ENCODE results near the gene NCAM2.

- TF ChIP-seq, protein P1, sequence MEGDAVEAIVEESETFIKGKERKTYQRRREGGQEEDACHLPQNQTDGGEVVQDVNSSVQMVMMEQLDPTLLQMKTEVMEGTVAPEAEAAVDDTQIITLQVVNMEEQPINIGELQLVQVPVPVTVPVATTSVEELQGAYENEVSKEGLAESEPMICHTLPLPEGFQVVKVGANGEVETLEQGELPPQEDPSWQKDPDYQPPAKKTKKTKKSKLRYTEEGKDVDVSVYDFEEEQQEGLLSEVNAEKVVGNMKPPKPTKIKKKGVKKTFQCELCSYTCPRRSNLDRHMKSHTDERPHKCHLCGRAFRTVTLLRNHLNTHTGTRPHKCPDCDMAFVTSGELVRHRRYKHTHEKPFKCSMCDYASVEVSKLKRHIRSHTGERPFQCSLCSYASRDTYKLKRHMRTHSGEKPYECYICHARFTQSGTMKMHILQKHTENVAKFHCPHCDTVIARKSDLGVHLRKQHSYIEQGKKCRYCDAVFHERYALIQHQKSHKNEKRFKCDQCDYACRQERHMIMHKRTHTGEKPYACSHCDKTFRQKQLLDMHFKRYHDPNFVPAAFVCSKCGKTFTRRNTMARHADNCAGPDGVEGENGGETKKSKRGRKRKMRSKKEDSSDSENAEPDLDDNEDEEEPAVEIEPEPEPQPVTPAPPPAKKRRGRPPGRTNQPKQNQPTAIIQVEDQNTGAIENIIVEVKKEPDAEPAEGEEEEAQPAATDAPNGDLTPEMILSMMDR (IDR thresholded peaks at IDR 0.05), result no peak
- TF ChIP-seq POLR2A (IDR thresholded peaks at IDR 0.05), result no peak
- no peak for TF ChIP-seq EP300 (IDR thresholded peaks at IDR 0.05)
Observed at GRCh38 chr21:21051109-21052055, 53.2 kb downstream of the NCAM2 start.

Measured in ovary (tissue), 3 donors.